Endometrial microvascular endothelial cells (primary cell): ENCODE data around the gene C1QTNF1. TPM values are rescaled to one million over a fixed set of nuclear protein-coding genes. Genes with fewer than 3 reads are reported as not detected.

ENCODE experiments used
- in situ Hi-C: cut with HindIII; loops from 2 replicates; pipeline ENCODE4 v1.10.0; 2017; ENCODE audit warnings: low sequenced_read_pairs, low pct_unique_long_range_greater_than_20kb; ENCODE audit errors: inconsistent ontology term
- total RNA-seq: library from RNA; depleted of rRNA; stranded (reverse); fragments of >200 nt; gene quantifications from one replicate; pipeline ENCODE4 v1.2.3, GENCODE V29; 2015; ENCODE audit errors: inconsistent ontology term

The C1QTNF1 gene
- total RNA-seq, 1 donor from 2014 or later = 3.9 TPM

GRCh38 chr17:79095345-79096055 lies 71.5 kb downstream of the C1QTNF1 start:
- in situ Hi-C loops = no loop called here

GRCh38 chr17:79096477-79096876 lies 72.5 kb downstream of the C1QTNF1 start:
- in situ Hi-C loops = no loop called here

GRCh38 chr17:79097226-79098055 lies 73.5 kb downstream of the C1QTNF1 start:
- in situ Hi-C loops = no loop called here

- in situ Hi-C loops = no loop called here
Measured at GRCh38 chr17:79098282-79098867, 74.4 kb downstream of the C1QTNF1 start.

Other genes starting within 250 kb of the C1QTNF1 start
- 40.3 TPM for gene CYTH1, start 241.9 kb upstream of the C1QTNF1 start, total RNA-seq
- gene USP36, start 183.4 kb upstream of the C1QTNF1 start, total RNA-seq = 38.4 TPM
- gene CEP295NL, start 121.0 kb upstream of the C1QTNF1 start, total RNA-seq = 0.19 TPM
- gene TIMP2, start 98.8 kb upstream of the C1QTNF1 start, total RNA-seq = 104 TPM
- gene LGALS3BP, start 44.2 kb upstream of the C1QTNF1 start, total RNA-seq = 44.9 TPM
- 89.3 TPM for gene CANT1, start 14.4 kb upstream of the C1QTNF1 start, total RNA-seq
- 6.5 TPM for gene ENGASE, start 50.7 kb downstream of the C1QTNF1 start, total RNA-seq